Naive B cell (primary cell): ENCODE results near the gene CA14. TPM values are rescaled to one million over a fixed set of nuclear protein-coding genes. Genes with fewer than 3 reads are reported as not detected.

Source experiments
- ATAC-seq, 2 donors: fragments of 150-1000 bp; cut with Tn5 transposase; 2 replicates each; pipeline ENCODE4 v1.10.0; 2021; ENCODE audit warnings: low read depth in 2 of 2, mild to moderate bottlenecking in 2 of 2, moderate library complexity in 2 of 2
- DNase-seq: peaks from one replicate; pipeline ENCODE4 v3.0.0; 2022
- H3K27ac Mint-ChIP-seq, 6 donors: one replicate each; pipeline ENCODE4 v1.8.0; 2020 to 2022; ENCODE audit warnings: mild to moderate bottlenecking in 6 of 6, mixed read lengths in 6 of 6, moderate library complexity in 5 of 6, inconsistent platforms in 2 of 6
- H3K27me3 Mint-ChIP-seq, 3 donors: one replicate each; pipeline ENCODE4 v1.8.0; 2021 to 2022; ENCODE audit warnings: mixed read lengths in 3 of 3, mild to moderate bottlenecking in 1 of 3
- H3K36me3 Mint-ChIP-seq, 2 donors: one replicate each; pipeline ENCODE4 v1.8.0; 2020 to 2022; ENCODE audit warnings: mixed read lengths in 2 of 2, inconsistent platforms in 1 of 2, mild to moderate bottlenecking in 1 of 2
- H3K4me1 Mint-ChIP-seq, 3 donors: one replicate each; pipeline ENCODE4 v1.8.0; 2020 to 2022; ENCODE audit warnings: mixed read lengths in 3 of 3, inconsistent platforms in 1 of 3, mild to moderate bottlenecking in 1 of 3, moderate library complexity in 1 of 3
- H3K4me3 Mint-ChIP-seq, 8 donors: one replicate each; pipeline ENCODE4 v1.8.0; 2020 to 2022; ENCODE audit warnings: mild to moderate bottlenecking in 8 of 8, mixed read lengths in 8 of 8, moderate library complexity in 8 of 8, inconsistent platforms in 2 of 8
- H3K9me3 Mint-ChIP-seq, 7 donors: one replicate each; pipeline ENCODE4 v1.8.0; 2020 to 2022; ENCODE audit warnings: mixed read lengths in 7 of 7, mild to moderate bottlenecking in 5 of 7, inconsistent platforms in 2 of 7, moderate library complexity in 1 of 7
- polyA plus RNA-seq, 6 donors: library from polyadenylated mRNA; unstranded; fragments of 300-500 nt; fragmentation: Illumina TruSeq; gene quantifications; one replicate each; pipeline ENCODE4 v1.2.3, GENCODE V29; 2021; ENCODE audit warnings: low read depth in 6 of 6

CA14 gene
- polyA plus RNA-seq, 6 donors from 2014 or later: 0.76 to 1.8 (median 1.0) TPM

DNA sequence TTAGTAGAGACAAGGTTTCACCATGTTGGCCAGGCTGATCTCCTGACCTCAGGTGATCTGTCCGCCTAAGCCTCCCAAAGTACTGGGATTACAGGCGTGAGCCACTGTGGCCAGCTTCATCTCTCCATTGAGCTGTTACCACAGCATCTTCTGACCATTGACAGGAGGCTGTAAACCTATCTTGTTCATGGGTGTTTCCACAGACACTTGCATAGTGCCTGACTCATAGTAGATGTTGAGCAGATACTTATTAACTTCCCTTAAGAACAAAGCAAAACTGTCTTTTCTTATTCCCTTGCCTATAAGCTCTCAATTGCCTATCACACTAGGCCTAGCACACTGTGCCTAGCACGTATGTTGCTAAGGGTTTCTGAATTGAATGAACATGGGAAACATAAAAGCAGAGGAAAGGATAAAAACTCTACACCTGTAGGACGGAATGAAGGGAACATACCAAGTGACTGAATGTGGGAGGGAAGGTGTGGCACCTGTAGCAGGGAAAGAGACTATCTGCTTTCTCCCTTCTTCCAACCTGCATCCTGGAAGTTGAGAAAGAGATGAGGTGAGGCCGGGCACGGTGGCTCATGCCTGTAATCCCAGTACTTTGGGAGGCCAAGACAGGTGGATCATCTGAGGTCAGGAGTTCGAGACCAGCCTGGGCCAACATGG, 13.9 kb downstream of the CA14 start:
- Mint-ChIP-seq H3K27ac (peak overlapping the region in 3 of 6 donors; percentile 37 to 80 (median 66)), H3K9me3 (no peaks in the 10 kb centered on the region), H3K4me3 (peak overlapping the region in 3 of 8 donors; percentile 23 to 69 (median 42))

DNA sequence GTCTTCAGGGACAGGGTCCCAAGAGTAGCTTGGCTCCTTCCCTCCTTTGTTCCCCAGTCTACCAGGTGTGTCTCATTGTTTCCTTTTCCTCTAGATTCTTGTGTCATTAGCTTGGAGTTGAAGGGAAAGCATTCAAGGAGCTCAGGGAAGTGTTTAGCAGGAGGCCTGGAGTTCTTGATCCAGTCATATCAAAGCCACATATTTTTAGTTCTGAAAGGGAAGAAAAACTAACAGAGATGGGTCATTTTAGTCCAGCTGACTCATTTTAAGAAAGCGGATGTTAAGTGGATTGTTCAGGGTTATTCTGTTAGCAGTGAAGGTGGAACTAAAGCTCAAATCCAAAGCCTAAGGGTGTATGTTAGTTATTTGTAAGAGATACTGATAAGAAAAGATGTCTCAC, 15.7 kb downstream of the CA14 start:
- ATAC-seq (no peak), DNase-seq (no peak)
- no peaks in the 10 kb centered on the region for H3K9me3 Mint-ChIP-seq
- no peaks in the 10 kb centered on the region for H3K36me3 Mint-ChIP-seq
- no peak overlapping the region for H3K4me3 Mint-ChIP-seq
- peaks cover 4 to 28% (median 13%) of the 10 kb centered on the region in 3 donors for H3K27me3 Mint-ChIP-seq
- no peak overlapping the region for H3K27ac Mint-ChIP-seq
- H3K4me1 Mint-ChIP-seq: peaks cover 14 to 18% (median 17%) of the 10 kb centered on the region in 3 donors

More for the DNA sequence above, 13.9 kb downstream of the CA14 start:
- peaks cover 32 to 36% (median 32%) of the 10 kb centered on the region in 3 donors for H3K4me1 Mint-ChIP-seq
- H3K27me3 Mint-ChIP-seq: peaks cover 4 to 18% (median 13%) of the 10 kb centered on the region in 3 donors
- DNase-seq (no peak), ATAC-seq (no peak)
- peaks cover 0 to 7% of the 10 kb centered on the region in 2 donors for H3K36me3 Mint-ChIP-seq

DNA sequence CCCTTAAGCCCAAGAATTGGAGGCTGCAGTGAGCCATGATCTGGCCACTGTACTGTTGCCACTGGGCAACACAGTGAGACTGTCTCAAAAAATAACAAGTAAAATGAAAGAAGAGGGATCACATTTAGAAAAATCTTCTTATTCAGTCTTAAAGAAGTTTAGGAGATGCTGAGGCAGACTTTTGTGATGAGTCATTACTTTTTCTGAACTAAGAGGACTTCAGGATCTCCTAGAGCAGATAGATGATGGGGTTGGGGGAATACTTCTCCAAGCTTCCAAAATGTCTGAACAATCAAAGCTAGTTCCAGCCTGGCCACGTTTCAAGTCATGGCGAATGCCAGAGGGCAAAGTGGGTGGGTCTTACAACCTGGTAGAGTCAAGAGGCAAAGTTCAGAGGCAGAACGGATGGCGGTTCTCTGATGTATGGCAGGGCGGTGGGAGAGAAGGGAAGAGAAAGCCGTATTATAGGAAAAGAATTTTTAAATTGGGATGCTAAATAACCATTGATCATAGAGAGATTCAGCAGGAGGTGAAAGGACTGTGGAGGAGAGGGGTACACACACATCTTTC, 22.6 kb downstream of the CA14 start:
- Mint-ChIP-seq H3K27ac (peak overlapping the region in 2 of 6 donors; percentile 43 to 66), H3K4me1 (peaks cover 23 to 32% (median 23%) of the 10 kb centered on the region in 3 donors), H3K36me3 (peaks cover 0 to 10% of the 10 kb centered on the region in 2 donors), H3K4me3 (peak overlapping the region in 5 of 8 donors; percentile 15 to 75 (median 35)), H3K9me3 (peaks cover 0 to 7% (median 4%) of the 10 kb centered on the region in 7 donors), H3K27me3 (peaks cover 0 to 48% (median 32%) of the 10 kb centered on the region in 3 donors)
- ATAC-seq (no peak), DNase-seq (no peak)

DNA sequence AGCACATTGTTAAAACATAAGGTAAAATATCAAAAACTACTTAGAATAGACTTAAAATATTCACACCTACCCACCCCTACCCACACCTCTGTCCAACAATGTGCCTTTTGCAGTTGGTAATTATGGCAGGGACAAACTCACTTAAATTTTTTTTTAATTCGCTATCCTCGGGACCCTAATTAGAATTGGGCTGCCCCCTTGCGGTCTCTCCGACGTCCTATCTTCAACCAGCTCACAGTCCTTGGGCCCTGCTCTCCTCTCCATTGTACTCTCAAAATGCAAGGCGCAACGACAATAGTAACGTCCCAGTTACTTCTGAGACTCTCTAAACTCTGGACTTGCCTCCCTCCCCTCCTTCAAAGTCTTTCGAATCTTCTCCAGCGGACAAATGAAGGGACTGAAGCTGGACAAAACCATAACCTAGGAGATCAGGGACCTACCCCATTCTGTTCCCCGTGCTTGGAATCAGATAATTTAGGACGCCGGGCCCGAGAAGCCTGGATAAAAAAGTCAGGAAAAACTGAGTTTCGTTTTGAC, 23.7 kb downstream of the CA14 start:
- Mint-ChIP-seq H3K9me3 (peaks cover 0 to 7% (median 4%) of the 10 kb centered on the region in 7 donors), H3K27ac (peak overlapping the region in 5 of 6 donors; percentile 58 to 95 (median 85)), H3K4me1 (peaks cover 23 to 32% (median 23%) of the 10 kb centered on the region in 3 donors)

DNA sequence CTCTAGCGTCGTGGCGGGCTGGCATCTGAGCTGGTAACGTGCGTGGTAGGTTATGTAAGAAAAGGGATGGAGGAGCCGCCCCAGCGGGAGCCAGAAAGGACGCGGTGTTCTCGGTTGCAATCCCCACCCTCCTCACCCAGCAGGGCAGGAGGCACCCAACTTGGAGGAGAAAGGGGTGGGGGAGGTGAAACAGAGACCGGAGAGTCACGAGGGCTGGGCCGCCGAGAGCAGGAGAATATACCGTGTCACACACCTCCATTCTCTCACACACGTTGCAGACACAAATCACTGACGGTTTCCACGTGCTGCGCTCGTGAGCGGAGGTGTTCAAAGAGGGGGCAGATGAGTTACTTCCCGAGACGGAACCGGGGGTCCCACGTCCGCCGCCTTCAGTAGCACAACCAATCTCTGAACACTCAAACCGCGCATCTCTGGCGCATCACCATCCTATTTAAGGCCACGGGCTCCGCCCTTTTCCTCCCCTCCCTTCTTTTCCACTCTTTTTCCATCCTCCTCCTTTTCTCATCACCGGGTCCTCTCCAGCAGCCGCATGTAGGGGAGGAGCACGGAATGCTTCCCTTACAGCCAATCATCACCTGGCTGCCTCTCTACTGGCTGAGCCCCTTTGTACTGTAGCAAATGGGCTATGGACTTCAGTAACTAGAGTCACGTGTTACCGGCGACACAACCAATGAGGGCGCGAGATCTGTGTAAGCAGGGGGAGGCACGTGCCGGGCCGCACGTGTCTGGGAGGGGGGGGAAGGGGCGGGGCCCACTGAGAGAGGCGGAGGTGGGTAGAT, 24.4 kb downstream of the CA14 start, which contains the start of gene CIART:
Gene CIART, plus strand, starts transcription at position 797 of the 800 bp plus-strand sequence. CDS start 714 bp downstream, outside the sequence.
- Mint-ChIP-seq H3K4me3 (peak within 1 kb of the TSS; percentile 75 to 97 (median 91)), H3K27me3 (peaks cover 0 to 41% (median 33%) of the 10 kb centered on the region in 3 donors), H3K36me3 (peaks cover 0 to 10% of the 10 kb centered on the region in 2 donors), H3K4me1 (peaks cover 23 to 32% (median 23%) of the 10 kb centered on the region in 3 donors), H3K9me3 (peaks cover 0 to 7% (median 4%) of the 10 kb centered on the region in 7 donors), H3K27ac (peak within 1 kb of the TSS; percentile 77 to 95 (median 89))
- ATAC-seq (peak; percentile 88 to 90), DNase-seq (peak; percentile 65)

More for the DNA sequence above, 23.7 kb downstream of the CA14 start:
- ATAC-seq (peak; percentile 60 to 67), DNase-seq (peak; percentile 65)
- peaks cover 0 to 43% (median 33%) of the 10 kb centered on the region in 3 donors for H3K27me3 Mint-ChIP-seq
- peak overlapping the region; percentile 75 to 97 (median 91) for H3K4me3 Mint-ChIP-seq
- peaks cover 0 to 10% of the 10 kb centered on the region in 2 donors for H3K36me3 Mint-ChIP-seq

DNA sequence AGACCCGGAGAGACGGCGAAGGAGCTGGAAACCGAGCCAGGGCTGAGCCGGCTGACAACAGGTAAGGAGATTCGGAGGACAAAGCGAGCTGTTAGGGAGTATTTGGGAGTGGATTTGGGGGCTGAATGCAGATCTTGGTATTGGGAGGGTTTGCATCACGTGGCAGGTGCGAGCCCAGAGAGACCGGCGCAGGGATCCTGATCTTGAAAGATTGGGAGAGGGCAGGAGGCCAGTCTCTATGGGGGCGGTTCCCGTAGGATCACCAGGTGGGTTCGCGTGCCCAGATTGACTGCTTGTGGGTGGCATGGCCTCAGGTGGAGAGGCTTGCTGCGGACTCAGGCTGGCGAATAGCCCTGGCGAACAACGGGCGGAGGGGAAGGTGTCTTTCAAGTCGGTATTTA, 25.0 kb downstream of the CA14 start:
- Mint-ChIP-seq H3K9me3 (peaks cover 0 to 7% (median 4%) of the 10 kb centered on the region in 7 donors), H3K27ac (peak overlapping the region; percentile 19 to 91 (median 81)), H3K36me3 (peaks cover 0 to 10% of the 10 kb centered on the region in 2 donors), H3K4me3 (peak overlapping the region; percentile 75 to 97 (median 91)), H3K4me1 (peaks cover 23 to 32% (median 23%) of the 10 kb centered on the region in 3 donors), H3K27me3 (peaks cover 0 to 40% (median 33%) of the 10 kb centered on the region in 3 donors)
- no peak for ATAC-seq
- no peak for DNase-seq

DNA sequence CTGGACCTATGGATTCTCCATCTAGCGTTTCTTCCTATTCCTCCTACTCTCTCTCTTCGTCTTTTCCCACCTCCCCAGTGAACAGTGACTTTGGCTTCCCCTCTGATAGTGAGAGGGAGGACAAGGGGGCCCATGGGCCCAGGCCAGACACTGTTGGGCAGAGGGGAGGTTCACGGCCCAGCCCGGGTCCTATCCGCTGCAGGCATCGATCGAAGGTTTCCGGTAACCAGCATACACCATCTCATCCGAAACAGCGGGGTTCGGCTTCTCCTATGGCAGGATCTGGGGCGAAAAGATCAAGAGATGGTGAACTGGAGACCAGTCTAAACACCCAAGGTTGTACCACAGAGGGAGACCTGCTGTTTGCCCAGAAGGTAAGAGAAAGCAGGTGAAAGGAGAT, 25.7 kb downstream of the CA14 start:
- no peak for ATAC-seq
- H3K9me3 Mint-ChIP-seq: peaks cover 0 to 7% (median 4%) of the 10 kb centered on the region in 7 donors

DNA sequence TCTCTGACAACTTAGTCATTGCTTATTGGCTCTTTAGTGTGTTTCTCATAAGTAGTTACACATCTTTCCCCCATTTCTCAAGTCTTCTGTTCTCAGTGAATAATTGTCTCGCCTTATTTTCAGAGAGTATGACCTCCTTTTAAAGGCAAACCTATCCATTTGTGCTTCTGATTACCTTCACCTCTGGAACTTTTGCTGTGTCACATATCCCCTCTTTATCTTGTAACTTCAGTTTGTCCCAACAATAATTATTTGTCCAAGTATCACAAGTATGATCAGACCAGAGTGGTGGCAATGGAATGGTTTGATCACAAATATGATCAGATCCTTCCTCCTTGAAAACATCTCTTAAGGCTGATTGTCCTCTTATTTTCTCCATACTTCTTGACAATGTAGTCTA, 30.8 kb downstream of the CA14 start:
- DNase-seq (no peak), ATAC-seq (no peak)
- H3K4me1 Mint-ChIP-seq: peaks cover 6 to 9% (median 7%) of the 10 kb centered on the region in 3 donors
- H3K4me3 Mint-ChIP-seq: no peak overlapping the region
- no peaks in the 10 kb centered on the region for H3K9me3 Mint-ChIP-seq
- H3K27me3 Mint-ChIP-seq: peaks cover 7 to 29% (median 22%) of the 10 kb centered on the region in 3 donors
- H3K36me3 Mint-ChIP-seq: no peaks in the 10 kb centered on the region
- no peak overlapping the region for H3K27ac Mint-ChIP-seq

More for the DNA sequence above, 25.7 kb downstream of the CA14 start:
- H3K4me3 Mint-ChIP-seq: peak overlapping the region in 3 of 8 donors; percentile 17 to 97 (median 86)
- peak overlapping the region in 1 of 6 donors; percentile 15 for H3K27ac Mint-ChIP-seq
- H3K27me3 Mint-ChIP-seq: peaks cover 2 to 39% (median 35%) of the 10 kb centered on the region in 3 donors
- H3K36me3 Mint-ChIP-seq: peaks cover 0 to 10% of the 10 kb centered on the region in 2 donors
- H3K4me1 Mint-ChIP-seq: peaks cover 23 to 32% (median 23%) of the 10 kb centered on the region in 3 donors
- no peak for DNase-seq

DNA sequence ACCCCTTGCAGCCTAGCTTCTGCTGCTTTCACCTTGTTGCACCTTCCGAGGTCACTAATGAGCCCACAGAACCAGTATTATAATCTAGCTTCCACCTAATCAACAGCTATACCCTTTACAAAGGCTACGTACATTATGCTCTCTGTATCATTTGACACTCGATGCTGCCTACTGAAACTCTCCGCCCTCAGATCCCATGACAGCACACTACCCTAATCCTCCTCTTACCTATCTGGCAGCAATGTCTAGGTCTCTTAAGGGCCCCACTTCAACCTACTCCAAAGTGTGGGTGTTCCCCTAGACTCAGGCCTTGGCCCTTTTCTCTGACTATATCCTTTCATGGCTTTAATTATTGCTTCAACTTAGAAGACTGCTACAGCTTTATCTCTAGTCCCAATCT, 31.2 kb downstream of the CA14 start:
- Mint-ChIP-seq H3K27me3 (peaks cover 7 to 29% (median 20%) of the 10 kb centered on the region in 3 donors), H3K36me3 (no peaks in the 10 kb centered on the region), H3K4me1 (peaks cover 8 to 13% (median 10%) of the 10 kb centered on the region in 3 donors), H3K9me3 (no peaks in the 10 kb centered on the region), H3K4me3 (no peak overlapping the region), H3K27ac (peak overlapping the region in 1 of 6 donors; percentile 33)
- no peak for DNase-seq
- no peak for ATAC-seq

DNA sequence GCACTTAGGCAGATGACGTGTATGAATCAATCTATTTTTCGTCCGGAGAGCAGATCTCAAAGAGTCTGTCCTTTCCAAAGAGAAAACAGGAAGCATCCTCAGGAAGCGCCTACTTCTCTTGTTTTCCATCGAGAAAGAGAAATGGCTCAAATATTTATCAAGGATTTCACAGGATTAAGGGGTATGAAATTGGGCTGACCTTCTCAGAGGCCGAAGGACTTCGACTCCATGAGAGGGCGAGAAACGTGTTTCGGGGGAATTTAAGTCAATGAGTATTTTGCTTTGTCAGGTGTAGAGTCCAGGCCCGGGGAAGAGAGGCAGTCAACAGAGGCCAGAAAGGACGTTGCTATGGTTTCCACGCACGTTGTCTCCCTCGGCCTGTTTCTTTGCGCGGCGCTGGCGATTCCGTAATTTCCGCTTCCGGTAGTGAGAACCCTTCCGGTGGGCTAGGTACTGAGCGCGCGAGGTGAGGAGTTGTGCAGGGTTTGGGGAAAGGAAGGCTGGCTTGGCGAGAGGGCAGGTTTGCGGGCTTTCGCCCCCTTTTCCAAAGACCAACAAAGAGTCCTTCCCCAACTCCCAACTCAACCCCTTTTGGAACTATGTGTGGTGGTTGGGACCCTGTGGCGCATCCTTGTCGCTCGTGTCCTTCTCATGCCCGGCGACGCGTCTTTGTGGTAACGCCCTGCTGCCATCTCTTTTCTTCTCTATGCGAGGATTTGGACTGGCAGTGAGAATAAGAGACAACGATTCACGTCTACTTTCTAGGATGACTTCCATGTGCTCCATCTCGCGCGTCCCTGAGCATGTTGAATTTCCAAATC, 36.1 kb downstream of the CA14 start, which contains the start of gene MRPS21:
Gene MRPS21, plus strand, starts transcription at position 429 of the 821 bp plus-strand sequence. CDS start 506 bp downstream, outside the sequence.
- Mint-ChIP-seq H3K4me3 (peak within 1 kb of the TSS; percentile 86 to 99 (median 96)), H3K27ac (peak within 1 kb of the TSS; percentile 92 to 99 (median 98)), H3K36me3 (peaks cover 8 to 12% of the 10 kb centered on the region in 2 donors), H3K9me3 (no peaks in the 10 kb centered on the region), H3K4me1 (peaks cover 15 to 35% (median 15%) of the 10 kb centered on the region in 3 donors), H3K27me3 (peaks cover 2 to 12% (median 6%) of the 10 kb centered on the region in 3 donors)
- ATAC-seq: peak; percentile 97 to 98
- DNase-seq: peak; percentile 88

DNA sequence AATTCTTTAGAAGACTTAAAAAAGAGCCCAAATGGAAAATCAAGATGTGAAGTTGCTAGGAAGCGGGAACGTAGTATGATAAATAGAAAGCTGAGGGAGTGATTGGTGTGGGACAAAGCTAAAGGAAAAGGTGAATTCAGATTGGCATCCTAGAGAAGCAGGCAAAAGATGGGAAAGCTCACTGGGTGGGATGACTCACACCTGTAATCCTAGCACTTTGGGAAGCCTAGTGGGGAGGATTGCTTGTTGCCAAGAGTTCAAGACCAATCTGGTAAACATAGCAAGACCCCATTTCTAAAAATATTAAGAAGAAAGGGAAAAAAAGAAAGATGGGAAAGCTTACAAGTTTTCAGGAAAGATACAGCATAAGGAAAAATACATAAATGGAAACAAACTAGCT, 37.9 kb downstream of the CA14 start:
- DNase-seq (no peak), ATAC-seq (no peak)
- H3K9me3 Mint-ChIP-seq: no peaks in the 10 kb centered on the region
- H3K36me3 Mint-ChIP-seq: peaks cover 8 to 12% of the 10 kb centered on the region in 2 donors
- H3K27ac Mint-ChIP-seq: peak overlapping the region in 2 of 6 donors; percentile 89 to 95
- H3K4me3 Mint-ChIP-seq: peak overlapping the region in 4 of 8 donors; percentile 42 to 97 (median 61)
- H3K27me3 Mint-ChIP-seq: peaks cover 0 to 3% (median 0%) of the 10 kb centered on the region in 3 donors
- H3K4me1 Mint-ChIP-seq: peaks cover 15 to 40% (median 15%) of the 10 kb centered on the region in 3 donors

DNA sequence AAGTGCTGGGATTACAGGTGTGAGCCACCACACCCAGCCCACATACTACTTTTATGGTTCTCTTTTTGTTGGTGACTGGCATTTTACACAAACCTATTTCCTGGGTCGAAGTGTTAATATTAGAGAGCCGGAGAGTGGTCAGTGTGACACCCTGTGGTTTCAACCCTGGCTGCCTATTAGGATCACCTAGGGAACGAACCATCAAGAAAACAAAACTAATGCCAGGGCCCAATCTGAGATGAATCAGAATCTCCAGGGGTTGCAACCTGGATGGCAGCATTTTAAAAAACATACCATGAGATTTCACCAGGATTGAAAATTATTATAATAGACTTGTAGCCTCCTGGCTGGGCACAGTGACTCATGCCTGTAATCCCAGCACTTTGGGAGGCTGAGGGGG, 42.1 kb downstream of the CA14 start:
- Mint-ChIP-seq H3K4me1 (peaks cover 7 to 21% (median 18%) of the 10 kb centered on the region in 3 donors), H3K9me3 (no peaks in the 10 kb centered on the region), H3K4me3 (no peak overlapping the region), H3K27me3 (no peaks in the 10 kb centered on the region), H3K36me3 (peaks cover 18 to 27% of the 10 kb centered on the region in 2 donors), H3K27ac (no peak overlapping the region)
- DNase-seq (no peak), ATAC-seq (no peak)
